GM18502 (cell line): ENCODE data around the gene LRP4.

Experiments
- ATAC-seq: cut with Tn5 transposase; IDR thresholded peaks from one replicate; pipeline ENCODE4 v1.9.1; 2021; ENCODE audit warnings: mild to moderate bottlenecking; ENCODE audit not compliant: unreplicated experiment, poor library complexity

The LRP4 gene

GRCh38 chr11:46896719-46897406, 21.5 kb downstream of the LRP4 start:
- ATAC-seq, result no peak

DNA sequence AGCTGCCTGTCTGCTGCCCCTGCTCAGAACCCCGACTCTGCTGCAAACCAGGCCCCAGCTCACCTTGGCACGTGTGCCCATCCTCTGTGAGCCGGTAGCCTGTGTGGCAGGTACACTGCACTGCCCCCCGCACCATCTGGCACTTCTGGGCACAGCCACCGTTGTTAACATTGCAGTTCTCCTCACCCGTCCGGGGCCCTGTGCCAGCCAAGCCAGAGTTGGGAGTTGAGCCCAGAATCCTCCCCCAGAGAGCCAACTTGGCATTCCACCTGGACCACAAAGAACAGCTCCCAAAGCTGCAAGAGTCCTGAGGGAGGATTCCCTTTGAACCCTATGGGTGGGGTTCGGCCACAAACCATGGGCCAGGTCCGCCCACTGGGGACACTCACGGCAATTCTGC, 22.5 kb downstream of the LRP4 start:
- ATAC-seq, result no peak

DNA sequence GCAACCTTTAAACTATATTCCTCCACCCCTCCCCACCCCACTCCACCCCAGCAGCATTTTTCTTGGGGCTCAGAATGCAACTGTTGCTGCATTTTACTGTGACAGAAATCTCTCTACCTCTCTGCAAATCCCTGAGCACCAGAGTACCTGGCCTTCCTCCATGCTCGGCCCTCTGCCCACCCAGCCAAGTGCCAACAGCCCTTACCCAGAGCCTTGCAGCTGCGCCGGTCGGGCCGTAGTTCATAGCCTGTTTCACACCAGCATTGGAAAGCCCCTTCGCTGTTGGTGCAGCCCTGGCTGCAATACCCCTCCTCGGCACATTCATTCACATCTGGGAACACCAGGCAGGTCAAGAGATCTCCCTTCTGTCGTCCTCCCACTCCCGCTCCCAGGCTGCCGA, 23.4 kb downstream of the LRP4 start:
- no peak for ATAC-seq

GRCh38 chr11:46894506-46894905, 23.8 kb downstream of the LRP4 start:
- ATAC-seq, result no peak

GRCh38 chr11:46892838-46893237, 25.5 kb downstream of the LRP4 start:
- ATAC-seq, result no peak

GRCh38 chr11:46892109-46892508, 26.2 kb downstream of the LRP4 start:
- no peak for ATAC-seq

GRCh38 chr11:46890665-46891064, 27.7 kb downstream of the LRP4 start:
- ATAC-seq, result no peak

DNA sequence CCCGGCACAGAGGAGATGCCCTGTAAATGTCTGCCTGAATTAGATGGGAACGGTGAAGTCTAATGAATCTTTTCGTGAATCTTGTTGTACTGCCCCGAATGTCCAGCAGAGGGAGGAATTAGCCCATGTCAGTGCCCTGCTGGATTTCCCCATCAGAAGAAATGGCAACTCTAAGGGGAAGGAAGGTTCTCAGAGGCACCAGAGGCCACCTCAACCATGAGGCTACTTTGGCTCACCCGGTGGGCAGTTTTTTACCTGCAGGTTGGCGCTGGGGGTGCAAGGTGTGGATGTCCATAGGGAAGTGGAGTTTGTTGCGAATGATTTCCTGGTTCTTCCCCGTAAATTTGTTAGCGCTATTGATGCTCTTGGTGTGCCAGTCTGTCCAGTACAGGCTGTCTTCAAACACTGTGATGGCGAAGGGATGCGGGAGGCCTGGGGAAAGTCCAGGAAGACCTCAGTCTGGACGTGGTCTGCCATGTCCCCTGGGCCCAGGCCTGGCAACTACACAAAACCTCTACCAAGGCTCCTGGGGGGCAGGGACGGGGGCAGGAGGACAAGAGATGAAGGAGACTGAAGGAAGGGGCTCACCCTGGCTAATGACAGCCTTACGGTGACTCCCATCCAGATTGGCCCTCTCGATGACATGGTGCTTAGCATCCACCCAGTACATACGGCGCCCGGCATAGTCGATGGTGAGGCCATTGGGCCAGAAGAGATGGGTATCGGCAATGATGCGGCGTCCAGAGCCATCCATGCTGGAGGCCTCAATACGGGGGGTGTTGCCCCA, 28.5 kb downstream of the LRP4 start:
- no peak for ATAC-seq

DNA sequence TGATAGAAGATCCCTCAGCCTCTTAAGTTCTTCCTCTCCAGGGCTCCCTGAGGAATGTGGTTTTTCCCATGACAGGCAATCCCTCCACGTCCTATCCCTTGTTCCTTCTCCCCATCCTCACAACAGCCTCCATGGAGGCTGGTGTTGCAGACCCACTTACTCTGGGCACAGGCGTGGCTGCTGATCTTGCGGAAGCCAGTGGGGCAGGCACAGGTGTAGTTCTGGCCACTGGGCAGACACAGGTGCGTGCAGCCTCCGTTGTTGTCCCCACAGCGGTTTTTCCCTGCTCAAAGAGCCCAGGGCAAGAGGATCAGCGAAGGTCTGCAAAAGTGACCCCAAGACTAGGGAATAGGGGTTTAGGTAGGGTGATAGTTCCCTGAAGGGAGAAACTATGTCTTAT, 29.1 kb downstream of the LRP4 start:
- no peak for ATAC-seq

DNA sequence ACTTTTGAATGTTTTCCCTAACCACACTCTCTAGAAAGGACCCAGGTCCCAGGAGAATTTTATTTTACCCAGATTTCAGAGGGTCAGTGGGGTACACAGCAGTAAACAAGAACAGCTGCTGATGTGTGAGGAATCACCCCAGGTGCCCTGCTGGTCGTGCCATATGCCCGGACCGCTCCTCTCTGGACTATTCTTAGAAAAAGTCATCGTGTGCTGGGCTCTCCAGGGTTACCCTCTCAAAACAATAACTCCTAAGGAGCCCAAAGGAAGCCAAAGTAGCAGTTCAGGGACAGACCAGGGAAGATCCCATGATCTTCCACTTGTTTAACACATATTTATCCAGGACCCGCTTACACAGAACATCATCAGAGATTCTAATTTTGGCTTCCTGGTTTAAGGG, 29.7 kb downstream of the LRP4 start:
- ATAC-seq, result no peak

DNA sequence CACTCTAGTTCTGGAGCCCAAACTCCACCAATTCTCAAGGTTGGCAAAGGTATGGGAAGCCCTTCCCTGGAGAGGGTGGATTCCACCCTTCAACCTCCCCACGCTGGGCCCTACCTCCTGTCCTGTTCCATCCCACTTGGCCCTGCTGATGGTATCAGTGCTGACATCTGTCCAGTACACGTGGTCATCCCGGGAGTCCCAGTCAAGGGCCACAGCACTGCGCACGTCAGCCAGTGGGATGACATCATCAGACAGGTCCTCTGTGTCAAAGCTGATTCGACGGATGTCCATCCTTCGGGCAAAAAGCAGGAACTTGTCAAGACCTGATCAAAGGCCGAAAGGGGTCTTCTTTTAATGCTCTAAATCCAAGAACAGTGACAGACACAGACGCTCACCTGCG, 32.1 kb downstream of the LRP4 start:
- no peak for ATAC-seq

GRCh38 chr11:46879056-46879585, 39.2 kb downstream of the LRP4 start:
- no peak for ATAC-seq

GRCh38 chr11:46877580-46877979, 40.8 kb downstream of the LRP4 start:
- ATAC-seq, result no peak

DNA sequence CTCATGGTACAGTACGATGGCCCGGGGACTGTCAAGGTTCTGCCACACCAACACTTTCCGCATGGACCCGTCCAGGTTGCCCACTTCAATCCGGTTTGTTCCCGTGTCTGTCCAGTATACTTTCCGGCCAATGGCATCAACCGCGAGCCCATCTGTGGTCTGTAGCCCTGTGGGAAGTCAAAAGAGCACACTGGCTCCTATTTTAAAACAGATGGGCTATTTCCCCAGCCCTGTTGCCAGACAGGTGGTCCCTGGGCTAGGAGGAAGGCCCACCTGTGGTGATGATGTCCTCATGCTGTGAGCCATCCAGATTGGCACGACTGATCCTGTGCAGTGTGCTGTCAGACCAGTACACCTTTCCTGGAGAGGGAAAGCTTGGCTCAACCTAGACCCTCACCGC, 41.9 kb downstream of the LRP4 start:
- ATAC-seq, result no peak

DNA sequence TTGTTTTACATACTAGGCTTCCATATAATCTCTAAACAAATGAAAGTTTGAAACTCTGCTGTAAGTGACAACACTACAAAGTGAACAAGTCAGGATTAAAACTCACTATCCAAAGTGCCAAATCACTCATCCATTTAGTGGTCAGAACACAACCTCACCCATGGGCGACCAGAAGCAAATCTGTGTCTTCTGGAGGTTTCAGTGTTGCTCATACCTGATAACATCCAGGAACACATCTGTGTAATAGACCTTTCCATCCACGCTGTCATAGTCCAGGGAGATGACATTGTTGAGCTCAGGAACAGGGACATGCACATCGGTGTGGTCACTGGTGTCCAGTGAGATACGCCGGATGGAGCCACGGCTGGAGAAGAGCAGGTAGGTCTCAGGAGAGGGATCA, 43.8 kb downstream of the LRP4 start:
- no peak for ATAC-seq

DNA sequence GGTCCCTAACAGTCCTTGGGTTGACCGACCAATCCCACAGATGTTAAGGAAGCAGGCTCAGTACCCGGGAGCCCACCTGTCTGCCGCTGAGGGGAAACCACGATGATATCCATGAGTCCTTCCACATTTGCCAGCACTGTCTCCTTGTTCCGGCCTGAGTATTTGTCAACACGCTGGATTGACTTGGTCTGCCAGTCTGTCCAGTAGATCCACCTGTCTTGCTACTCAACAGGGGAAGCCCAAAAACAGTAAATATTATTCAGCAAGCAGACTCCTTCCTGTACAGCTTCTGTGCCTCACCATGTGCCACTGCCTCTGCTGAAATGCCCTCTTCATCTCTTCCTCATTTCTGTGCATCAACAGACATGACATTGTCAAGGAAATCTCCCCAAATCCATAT, 49.4 kb downstream of the LRP4 start:
- ATAC-seq, result no peak

GRCh38 chr11:46865340-46865739, 53.0 kb downstream of the LRP4 start:
- ATAC-seq, result no peak

GRCh38 chr11:46860218-46860617, 58.1 kb downstream of the LRP4 start:
- ATAC-seq, result no peak

GRCh38 chr11:46858920-46859546, 59.3 kb downstream of the LRP4 start:
- ATAC-seq, result no peak

DNA sequence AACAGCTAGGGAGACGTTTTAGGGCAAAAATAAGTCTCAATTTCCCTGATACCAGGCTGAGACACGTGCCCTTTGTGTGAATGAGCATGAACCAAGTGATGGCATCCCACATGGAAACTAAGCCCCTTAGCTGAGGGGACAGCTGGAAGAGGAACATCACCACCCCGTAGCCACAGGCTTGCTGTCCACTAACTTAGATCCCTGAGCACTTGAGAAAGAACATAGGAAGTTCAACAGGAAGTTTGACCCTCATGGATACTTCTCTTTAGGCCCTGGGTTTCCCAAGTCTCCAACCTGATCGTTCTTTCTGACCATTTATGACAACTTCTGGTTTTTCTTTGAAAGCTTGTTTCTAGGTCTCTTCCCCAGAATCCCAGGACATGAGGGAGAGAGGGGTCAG, 60.7 kb downstream of the LRP4 start:
- no peak for ATAC-seq

GRCh38 chr11:46856605-46857343, 61.6 kb downstream of the LRP4 start:
- no peak for ATAC-seq
